Measurements from ENCODE around the gene MACF1.

GRCh38 chr1:39427912-39428311 lies 223.4 kb downstream of the MACF1 start:
- TF ChIP-seq POLR2A (IDR thresholded peaks at IDR 0.05) (no peak), CTCF (IDR thresholded peaks at IDR 0.05) (no peak)

Data from uterus (tissue), 2 donors.